Skin of body (tissue), 2 donors: ENCODE measurements around the gene OR10X1. TPM values are rescaled to one million over a fixed set of nuclear protein-coding genes. Genes with fewer than 3 reads are reported as not detected.
A peak's percentile ranks its signal among the peaks of the same experiment; 100 is the strongest.

Source experiments
- DNase-seq: peaks from one replicate; lab custom pipeline; 2025; lab: John Stamatoyannopoulos, UW
- total RNA-seq: library from RNA; depleted of rRNA; stranded (reverse); fragments of >200 nt; gene quantifications from one replicate; pipeline ENCODE4 v1.2.3, GENCODE V29; 2014

Gene OR10X1
- not detected for total RNA-seq

DNA sequence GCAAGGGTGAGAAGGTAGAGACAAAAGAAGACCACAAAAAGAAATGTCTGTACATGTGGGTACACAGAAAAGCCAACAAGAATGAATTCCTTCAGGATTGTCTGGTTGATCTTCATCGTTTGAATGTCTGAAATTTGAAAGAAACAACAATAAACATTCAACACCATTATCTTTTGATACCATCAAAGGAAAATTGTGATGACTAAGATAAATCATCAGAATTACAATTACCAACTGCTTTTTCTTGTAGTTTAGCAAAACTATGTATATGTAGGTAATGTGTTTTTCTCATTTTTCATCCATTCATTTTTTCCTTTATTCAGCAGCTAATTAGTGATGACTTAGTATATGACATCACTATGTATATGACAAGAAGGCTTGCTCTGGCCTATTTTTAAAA lies at the start of gene OR10X1:
Gene OR10X1 (minus strand): TSS at position 167 of the 400 bp plus-strand sequence. CDS start 0 bp downstream, at position 167.
- no peak for DNase-seq

- DNase-seq, result no peak
Measured at GRCh38 chr1:158613764-158614163, 34.1 kb upstream of the OR10X1 start.

GRCh38 chr1:158611916-158612315 lies 32.2 kb upstream of the OR10X1 start:
- DNase-seq, result no peak

- DNase-seq, result no peak
Measured at GRCh38 chr1:158607296-158607695, 27.6 kb upstream of the OR10X1 start.

DNA sequence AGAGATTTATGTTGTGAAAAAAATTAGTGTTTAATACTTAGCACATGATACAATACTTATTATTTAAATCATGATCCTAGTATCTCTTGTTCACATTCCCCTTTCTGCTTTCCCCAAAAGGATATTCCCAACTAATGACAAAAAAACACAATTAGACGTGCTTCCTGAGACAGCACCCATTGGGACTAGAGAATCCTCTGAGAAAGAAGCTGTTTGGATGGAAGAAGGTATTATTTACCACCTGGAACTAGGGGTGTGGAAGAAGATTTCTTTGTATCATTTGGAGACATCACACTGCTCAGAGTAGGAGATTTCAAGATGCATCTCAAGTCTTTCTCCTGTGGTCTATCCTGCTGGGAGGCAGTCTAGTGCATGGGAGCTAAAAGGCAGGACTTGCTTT lies 25.3 kb upstream of the OR10X1 start, which contains the start of gene OR10Z1:
Gene OR10Z1 (plus strand): TSS at position 301 of the 400 bp plus-strand sequence. CDS start 1,171 bp downstream, outside the sequence.
- DNase-seq, result no peak

DNA sequence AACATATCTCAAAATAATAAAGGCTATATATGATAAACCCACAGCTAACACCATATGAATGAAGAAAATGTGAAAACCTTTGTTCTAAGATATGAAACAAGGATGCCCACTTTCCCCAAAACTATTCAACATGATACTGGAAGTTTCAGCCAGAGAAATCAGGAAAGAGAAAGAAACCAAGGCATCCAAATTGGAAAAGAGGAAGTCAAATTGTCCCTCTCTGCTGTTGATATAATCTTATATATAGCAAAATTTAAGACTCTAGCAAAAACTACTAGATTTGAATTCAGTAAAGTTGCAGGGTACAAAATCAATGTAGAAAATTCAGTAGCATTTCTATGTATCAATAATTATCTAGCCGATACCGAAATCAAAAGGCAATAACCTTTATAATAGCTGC lies 21.0 kb upstream of the OR10X1 start:
- DNase-seq, result no peak

- no peak for DNase-seq
Measured at GRCh38 chr1:158586942-158587341, 7.2 kb upstream of the OR10X1 start.

DNA sequence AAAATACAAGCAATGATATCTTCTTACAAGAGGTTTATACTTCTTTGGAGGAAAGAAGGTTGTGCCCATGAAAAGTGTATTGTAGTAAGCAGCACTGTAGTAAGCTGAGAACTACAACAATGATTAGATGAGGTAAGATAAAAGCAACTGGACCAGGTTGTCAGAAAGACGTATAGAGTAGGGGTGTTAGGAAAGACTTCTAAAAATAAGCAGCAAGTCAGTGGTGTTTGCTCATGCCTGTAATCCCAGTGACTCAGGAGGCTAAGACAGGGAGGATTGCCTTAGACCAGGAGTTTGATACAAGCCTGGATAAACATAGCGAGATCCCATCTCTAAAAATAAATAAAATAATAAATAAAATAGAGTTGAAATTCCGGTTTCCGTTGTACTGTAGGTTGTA lies 4.3 kb upstream of the OR10X1 start:
- no peak for DNase-seq

DNA sequence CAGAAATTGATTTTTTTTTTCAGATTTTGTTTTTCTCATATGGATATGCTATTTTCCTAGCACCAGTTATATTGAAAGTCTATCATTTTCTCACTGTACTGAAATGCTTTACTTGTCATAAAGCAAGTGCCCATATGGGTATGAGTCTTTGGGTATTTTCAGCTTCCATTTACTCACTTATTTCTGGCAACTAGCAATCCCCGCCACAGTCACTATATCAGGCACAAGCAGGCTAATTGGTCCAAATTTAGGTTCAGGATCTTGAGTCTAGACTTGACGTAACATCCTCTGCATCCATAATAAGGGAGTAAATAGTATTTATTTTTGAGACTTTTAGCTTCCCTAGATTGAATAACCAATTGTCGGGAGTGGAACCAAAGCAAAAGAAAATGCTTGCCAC lies 2.1 kb downstream of the OR10X1 start:
- DNase-seq, result no peak

- DNase-seq, result no peak
Measured at GRCh38 chr1:158572226-158572625, 7.5 kb downstream of the OR10X1 start.

DNA sequence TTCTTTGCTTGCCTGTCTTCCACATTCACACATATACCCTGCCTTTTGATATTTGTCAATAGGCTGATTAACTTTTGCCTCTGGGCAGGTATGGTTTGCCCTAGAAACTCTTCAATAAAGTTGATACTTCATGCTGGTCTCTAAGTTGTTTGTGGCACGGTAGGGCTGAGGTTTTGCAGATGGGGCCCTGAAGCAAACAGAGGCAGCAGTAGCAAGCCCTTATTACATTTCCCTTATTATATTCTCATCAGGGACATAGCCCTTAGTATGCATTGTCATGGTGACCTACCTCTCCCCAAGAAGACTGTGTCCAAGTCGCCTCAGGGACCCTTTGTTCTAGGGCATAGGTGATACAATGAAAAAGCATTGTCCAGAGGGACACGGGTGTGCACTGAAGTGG lies 9.2 kb downstream of the OR10X1 start, which contains the start of gene OR6P1:
Gene OR6P1 (minus strand): TSS at position 101 of the 400 bp plus-strand sequence. CDS start 6,976 bp downstream, outside the sequence.
- no peak for DNase-seq

- DNase-seq, result no peak
Measured at GRCh38 chr1:158564608-158565007, 15.1 kb downstream of the OR10X1 start.

GRCh38 chr1:158563853-158564252 lies 15.8 kb downstream of the OR10X1 start:
- DNase-seq, result no peak

GRCh38 chr1:158559696-158560095 lies 20.0 kb downstream of the OR10X1 start:
- peak; percentile 16 for DNase-seq

DNA sequence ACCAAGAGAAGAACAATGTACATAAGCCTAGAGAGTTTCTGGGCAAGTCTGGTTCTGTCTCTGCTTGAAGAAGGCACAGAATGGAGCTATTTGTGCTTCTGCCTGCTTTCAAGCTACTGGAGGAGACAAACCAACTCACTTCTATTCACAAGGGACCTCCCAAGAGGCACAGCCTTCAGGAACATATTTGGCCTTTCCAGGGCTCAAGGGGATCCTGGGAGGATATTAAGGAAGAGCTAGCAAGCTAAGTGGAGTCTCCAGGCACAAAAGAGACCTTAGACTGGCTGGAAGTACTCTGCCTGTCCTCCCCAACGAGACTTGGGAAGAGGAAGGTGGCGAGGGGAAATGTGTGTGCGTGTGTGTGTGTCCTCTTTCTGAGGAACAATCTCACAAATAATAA lies 25.3 kb downstream of the OR10X1 start, which contains the start of gene OR6Y1:
Gene OR6Y1 (minus strand): TSS at position 54 of the 400 bp plus-strand sequence. CDS start 6,300 bp downstream, outside the sequence.
- DNase-seq, result no peak

- DNase-seq, result no peak
Measured at GRCh38 chr1:158552296-158552695, 27.4 kb downstream of the OR10X1 start.

- DNase-seq, result no peak
Measured at GRCh38 chr1:158547533-158547932, 32.2 kb downstream of the OR10X1 start.

DNA sequence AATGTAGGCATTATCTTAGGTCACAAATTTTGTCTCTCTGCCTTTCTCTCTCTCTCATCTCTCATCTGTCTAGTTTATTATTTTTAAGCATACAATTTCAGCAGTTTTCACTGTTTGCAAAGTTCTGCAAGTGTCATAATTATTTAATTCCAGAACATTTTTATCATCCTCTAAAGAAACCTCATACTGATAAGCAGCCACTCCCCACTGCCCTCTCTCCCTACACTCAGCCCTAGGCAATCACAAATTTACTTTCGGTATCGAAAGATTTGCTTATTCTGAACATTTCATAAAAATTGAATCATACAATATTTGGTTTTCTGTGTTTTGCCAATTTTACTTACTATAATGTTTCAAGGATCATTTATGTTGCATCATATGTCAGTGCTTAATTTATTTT lies 42.1 kb downstream of the OR10X1 start:
- no peak for DNase-seq

DNA sequence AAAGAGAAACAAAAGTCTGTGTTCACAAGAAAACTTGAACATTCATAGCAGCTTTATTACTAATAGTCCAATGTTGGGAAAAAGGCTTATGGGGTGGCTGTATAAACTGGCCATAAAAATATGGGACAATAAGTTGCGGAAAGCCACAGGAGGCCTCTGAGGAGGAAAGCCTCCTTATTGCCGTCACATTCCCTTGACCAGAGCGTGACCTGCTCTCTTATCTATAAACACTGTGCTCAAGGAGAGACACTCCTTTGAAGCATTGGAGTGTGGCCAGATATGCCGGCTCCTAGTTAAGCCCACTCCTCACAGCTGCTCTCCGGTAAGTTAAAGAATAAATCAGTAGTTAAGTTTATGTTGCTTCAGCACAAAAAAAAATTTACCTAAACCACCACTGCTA lies 45.2 kb downstream of the OR10X1 start:
- DNase-seq, result no peak

Other genes with a start within 250 kb of the OR10X1 start
- gene CD1B, start 248.4 kb downstream of the OR10X1 start, total RNA-seq, result not detected
- gene CD1E, start 226.0 kb downstream of the OR10X1 start, total RNA-seq, result 2.7 TPM
- gene OR10T2, start 180.4 kb downstream of the OR10X1 start, total RNA-seq, result not detected
- not detected for gene OR10K2, start 153.7 kb downstream of the OR10X1 start, total RNA-seq
- gene OR10K1, start 118.1 kb downstream of the OR10X1 start, total RNA-seq, result not detected
- not detected for gene OR10R2, start 107.7 kb downstream of the OR10X1 start, total RNA-seq
- gene OR6Y1, start 25.5 kb downstream of the OR10X1 start, total RNA-seq, result not detected
- gene OR6P1, start 9.3 kb downstream of the OR10X1 start, total RNA-seq, result not detected
- not detected for gene OR10Z1, start 25.4 kb upstream of the OR10X1 start, total RNA-seq
- 10.6 TPM for gene SPTA1, start 106.8 kb upstream of the OR10X1 start, total RNA-seq
- not detected for gene OR6K2, start 120.8 kb upstream of the OR10X1 start, total RNA-seq
- gene OR6K3, start 140.8 kb upstream of the OR10X1 start, total RNA-seq, result not detected
- not detected for gene OR6K6, start 174.8 kb upstream of the OR10X1 start, total RNA-seq
- gene OR6N1, start 192.3 kb upstream of the OR10X1 start, total RNA-seq, result not detected
- gene OR6N2, start 201.3 kb upstream of the OR10X1 start, total RNA-seq, result not detected